Measurements from ENCODE around the gene PPP2R1B. TPM values are rescaled to one million over a fixed set of nuclear protein-coding genes. Genes with fewer than 3 reads are reported as not detected.

Gene PPP2R1B
- total and polyA plus RNA-seq, 2 donors (not counting 3 experiments of a cell fraction or from before 2014, with no cell fraction given): 18.0 to 50.8 TPM

GRCh38 chr11:111749646-111750045 lies 16.5 kb downstream of the PPP2R1B start:
- H2AFZ ChIP-seq (ENCODE audit: low read depth, low read length): no peak overlapping the region
- dilution Hi-C loops (cut with MboI; ENCODE audit: extremely low pct_ligation_motif_present, low sequenced_read_pairs): no loop called here
- no peaks in the 10 kb centered on the region for H3K9me3 ChIP-seq (replicated peaks; ENCODE audit: control insufficient read depth, insufficient read depth, low read length)
- no peak overlapping the region for H3K4me2 ChIP-seq (ENCODE audit: insufficient read depth, low read length)
- no peak for TF ChIP-seq POLR2AphosphoS5 (IDR thresholded peaks at IDR 0.05; ENCODE audit: insufficient read depth, low read depth, low read length)
- no peak for TF ChIP-seq CTCF (IDR thresholded peaks at IDR 0.05; ENCODE audit: extremely low read depth in 1 of 2, insufficient read depth in 1 of 2, low read depth in 1 of 2, low read length in 2 of 2)
- no peak for TF ChIP-seq POLR2A (IDR thresholded peaks at IDR 0.05; ENCODE audit: low read depth, low read length)
- TF ChIP-seq GATA2 (IDR thresholded peaks at IDR 0.05; ENCODE audit: insufficient read depth, insufficient read length, low read depth, low read length): no peak
- TF ChIP-seq EZH2 (IDR thresholded peaks at IDR 0.05; ENCODE audit: borderline replicate concordance, low read depth, low read length, severe bottlenecking): no peak
- TF ChIP-seq JUN (IDR thresholded peaks at IDR 0.05; ENCODE audit: borderline replicate concordance, insufficient read depth, insufficient read length, low read depth): no peak
- no peak for TF ChIP-seq FOS (IDR thresholded peaks at IDR 0.05; ENCODE audit: borderline replicate concordance, insufficient read depth, low read length)
- TF ChIP-seq MAX (IDR thresholded peaks at IDR 0.05; ENCODE audit: insufficient read depth, insufficient read length): no peak
- no peak for TF ChIP-seq MYC (IDR thresholded peaks at IDR 0.05; ENCODE audit: low read depth, low read length)
- ChIA-PET POLR2A (no interaction called here), CTCF (interaction anchor here (0.6 to 1.5 kb wide), 3 partner anchors 17 to 145 kb away, joined by 3 to 4 read pairs (median 3); no protein-coding TSS in a partner anchor)
- H3K4me3 ChIP-seq (replicated peaks in 1 of 3; ENCODE audit: insufficient read depth in 1 of 3, low read depth in 1 of 3, low read length in 3 of 3): no peak overlapping the region
- no peak overlapping the region for H3K27ac ChIP-seq (ENCODE audit: insufficient read depth, low read depth, low read length)
- H3K79me2 ChIP-seq (ENCODE audit: control insufficient read depth, insufficient read depth, low read length): peaks cover under 1% of the 10 kb centered on the region
- DNase-seq (ENCODE audit: low read depth, low spot score) (no peak), FAIRE-seq (no peak)
- H3K36me3 ChIP-seq (ENCODE audit: control insufficient read depth in 2 of 2, extremely low read depth in 1 of 2, insufficient read depth in 2 of 2, low read length in 2 of 2): peaks cover 17 to 21% of the 10 kb centered on the region in 2 experiments
- H3K9me1 ChIP-seq (replicated peaks; ENCODE audit: control insufficient read depth, extremely low read depth, insufficient read depth, low read length): no peaks in the 10 kb centered on the region
- H3K27me3 ChIP-seq (ENCODE audit: control insufficient read depth in 2 of 2, insufficient read depth in 2 of 2, low read length in 2 of 2): no peaks in the 10 kb centered on the region
- intact Hi-C loops (cut with micrococcal nuclease): no loop called here
- no peaks in the 10 kb centered on the region for H4K20me1 ChIP-seq (replicated peaks; ENCODE audit: control insufficient read depth, extremely low read depth, insufficient read depth, low read length)
- H3K9ac ChIP-seq (replicated peaks; ENCODE audit: extremely low read depth, insufficient read depth, low read length): no peak overlapping the region
- H3K4me1 ChIP-seq (ENCODE audit: control insufficient read depth, extremely low read depth, insufficient read depth, low read length): peaks cover 9% of the 10 kb centered on the region
- BruUV-seq (replicated peaks): no TSS peak
